ENCODE measurements around the gene ERAP2.
"Not testable (repeated sequence)": the region's sequence is repeated elsewhere in the genome, so short reads cannot be mapped to it uniquely, and the experiment has no call there.

Gene ERAP2

DNA sequence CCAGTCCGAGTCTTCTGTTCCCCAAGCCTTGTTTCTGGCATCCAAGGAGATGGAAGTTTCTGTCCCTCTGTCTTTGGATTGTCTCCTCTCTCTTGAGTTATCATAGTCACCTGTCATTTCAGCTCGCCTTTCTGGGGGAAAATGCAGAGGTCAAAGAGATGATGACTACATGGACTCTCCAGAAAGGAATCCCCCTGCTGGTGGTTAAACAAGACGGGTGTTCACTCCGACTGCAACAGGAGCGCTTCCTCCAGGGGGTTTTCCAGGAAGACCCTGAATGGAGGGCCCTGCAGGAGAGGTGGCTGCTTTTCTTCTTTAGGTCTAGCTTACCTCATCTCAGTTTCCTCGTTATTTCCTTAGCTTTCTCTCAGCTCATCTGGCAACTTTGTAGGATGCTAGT, 25.1 kb downstream of the ERAP2 start:
- no peak for DNase-seq (ENCODE audit: low read depth)

DNA sequence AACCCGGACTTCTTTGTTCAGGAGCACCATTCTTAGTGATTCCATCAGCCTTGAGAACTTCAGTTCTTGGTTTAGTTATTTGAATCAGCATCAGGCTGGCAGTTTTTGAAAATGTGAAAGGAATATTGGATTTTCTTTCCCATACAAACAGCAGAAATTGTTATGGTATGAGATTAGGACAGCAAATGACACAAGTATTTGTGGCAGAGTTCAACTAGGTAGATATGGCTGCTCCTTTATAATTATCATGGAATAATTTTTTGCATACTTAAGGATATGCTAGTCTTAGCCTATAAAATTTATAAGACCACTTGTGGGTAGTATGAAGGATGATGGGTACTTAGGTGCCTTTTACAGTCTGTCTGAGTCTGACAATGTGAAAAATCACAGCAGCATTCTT, 25.5 kb downstream of the ERAP2 start:
- no peak for DNase-seq (ENCODE audit: low read depth)

DNA sequence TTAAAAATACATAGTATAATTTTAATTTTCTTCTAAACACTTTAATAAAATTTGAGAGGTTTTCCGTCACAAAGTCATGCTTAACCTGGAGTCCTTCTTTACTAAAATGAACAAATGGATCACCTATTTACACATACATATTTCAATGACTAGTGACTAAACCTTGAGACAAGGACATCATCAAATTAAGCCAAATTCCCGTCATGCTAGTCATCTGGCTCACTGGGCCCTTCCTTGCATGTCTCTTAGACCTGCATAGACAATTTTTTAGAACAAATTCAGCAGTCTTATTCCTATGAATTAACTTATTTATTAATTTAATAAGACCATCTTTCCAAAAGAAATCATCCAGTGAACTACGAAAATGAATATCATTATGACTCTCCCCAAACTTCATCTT, 26.6 kb downstream of the ERAP2 start:
- no peak for DNase-seq (ENCODE audit: low read depth)

DNA sequence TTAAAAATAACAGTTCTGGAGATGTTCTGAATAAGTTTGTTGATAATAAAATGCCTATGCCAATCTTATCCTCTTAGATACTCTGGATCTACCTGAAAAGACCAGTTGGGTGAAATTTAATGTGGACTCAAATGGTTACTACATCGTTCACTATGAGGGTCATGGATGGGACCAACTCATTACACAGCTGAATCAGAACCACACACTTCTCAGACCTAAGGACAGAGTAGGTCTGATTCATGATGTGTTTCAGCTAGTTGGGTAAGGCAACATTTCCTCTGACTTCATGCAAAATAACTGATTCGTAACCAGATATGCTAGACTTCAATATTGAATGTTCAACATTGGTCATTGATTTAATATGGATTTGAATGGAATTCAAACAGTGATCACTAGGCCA, 27.0 kb downstream of the ERAP2 start:
- no peak for DNase-seq (ENCODE audit: low read depth)

DNA sequence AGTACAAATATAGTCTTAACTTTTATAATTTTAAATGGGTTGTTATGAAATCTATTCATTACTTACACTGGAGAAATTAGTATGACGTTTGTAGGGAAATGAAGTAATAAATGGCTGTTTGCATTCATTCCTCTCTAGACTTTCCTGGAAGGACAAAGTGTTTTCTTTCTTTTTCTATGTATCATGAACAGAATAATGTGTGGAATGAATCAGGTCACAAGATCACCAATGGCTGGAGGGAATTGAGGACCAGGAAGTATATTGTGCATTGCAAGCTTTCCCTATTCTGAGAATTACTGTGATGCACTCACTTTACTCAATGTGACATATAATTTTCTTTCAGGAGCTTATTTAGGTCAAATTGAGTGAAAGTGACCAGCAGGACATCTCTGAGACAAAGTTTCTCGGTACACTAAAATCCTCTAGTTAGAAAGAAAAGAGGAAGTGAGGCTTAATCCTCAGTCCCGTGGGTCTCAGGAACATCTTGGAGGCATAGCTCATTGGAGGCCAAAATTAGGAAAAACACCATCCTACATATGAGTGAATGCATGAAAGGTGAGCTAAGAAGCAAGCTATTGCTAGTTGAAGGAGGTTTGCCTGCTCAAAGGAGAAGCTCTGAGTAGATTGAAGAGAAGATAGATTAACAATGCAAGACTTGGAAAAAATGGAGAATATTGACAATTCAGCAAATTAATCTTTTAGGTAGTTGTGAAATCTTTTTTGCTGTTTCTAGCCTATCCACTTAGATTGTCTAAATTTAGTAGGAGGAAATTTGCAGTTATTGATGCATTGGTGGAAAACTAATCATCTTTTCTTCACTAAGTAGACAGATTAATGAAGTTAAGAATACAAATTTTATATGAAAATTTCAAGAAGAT, 28.0 kb downstream of the ERAP2 start:
- DNase-seq (ENCODE audit: low read depth): no peak

DNA sequence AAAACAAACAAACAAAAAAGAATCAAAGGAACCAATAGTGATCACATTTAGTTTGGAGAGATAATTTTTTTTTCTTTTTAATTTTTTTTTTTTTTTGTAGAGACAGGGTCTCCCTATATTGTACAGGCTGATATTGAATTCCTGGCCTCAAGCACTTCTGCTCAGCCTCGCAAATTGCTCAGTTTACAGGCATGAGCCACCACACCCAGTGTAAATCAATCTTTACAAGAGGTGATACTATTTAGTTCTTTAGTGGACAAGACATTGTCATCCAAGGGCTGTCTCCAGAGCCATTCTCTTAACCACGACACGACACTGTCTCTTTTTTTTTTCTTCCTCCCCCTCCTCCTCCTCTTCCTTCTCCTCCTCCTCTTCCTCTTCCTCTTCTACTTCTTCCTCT, 29.6 kb downstream of the ERAP2 start:
- DNase-seq (ENCODE audit: low read depth): no peak

DNA sequence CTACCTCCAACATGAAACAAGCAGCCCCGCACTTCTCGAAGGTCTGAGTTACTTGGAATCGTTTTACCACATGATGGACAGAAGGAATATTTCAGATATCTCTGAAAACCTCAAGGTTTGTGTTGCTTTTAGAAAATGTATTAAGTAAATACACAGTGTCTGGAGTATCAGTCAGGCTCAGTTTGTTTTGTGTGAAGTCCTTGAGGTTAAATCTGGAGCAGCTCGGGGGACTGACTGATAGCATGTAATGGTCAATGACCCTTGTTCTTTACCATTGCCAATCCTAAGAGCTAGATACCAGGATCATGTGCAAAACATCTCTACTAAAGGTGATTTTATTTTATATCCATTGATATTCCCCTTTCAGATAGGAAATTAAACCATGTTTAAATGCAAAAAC, 32.7 kb downstream of the ERAP2 start:
- DNase-seq (ENCODE audit: low read depth): no peak

DNA sequence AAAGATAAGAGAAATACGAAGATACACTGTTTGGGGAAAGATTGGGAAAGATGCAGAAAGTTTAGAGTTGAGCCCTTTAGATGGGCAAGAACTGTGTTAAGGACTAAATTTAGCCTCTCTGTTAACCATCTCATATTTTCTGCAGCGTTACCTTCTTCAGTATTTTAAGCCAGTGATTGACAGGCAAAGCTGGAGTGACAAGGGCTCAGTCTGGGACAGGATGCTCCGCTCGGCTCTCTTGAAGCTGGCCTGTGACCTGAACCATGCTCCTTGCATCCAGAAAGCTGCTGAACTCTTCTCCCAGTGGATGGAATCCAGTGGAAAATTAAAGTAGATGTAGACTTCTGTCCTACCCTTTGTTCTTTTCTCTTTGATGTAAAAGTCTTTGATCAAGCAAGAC, 33.1 kb downstream of the ERAP2 start:
- DNase-seq (ENCODE audit: low read depth): no peak

DNA sequence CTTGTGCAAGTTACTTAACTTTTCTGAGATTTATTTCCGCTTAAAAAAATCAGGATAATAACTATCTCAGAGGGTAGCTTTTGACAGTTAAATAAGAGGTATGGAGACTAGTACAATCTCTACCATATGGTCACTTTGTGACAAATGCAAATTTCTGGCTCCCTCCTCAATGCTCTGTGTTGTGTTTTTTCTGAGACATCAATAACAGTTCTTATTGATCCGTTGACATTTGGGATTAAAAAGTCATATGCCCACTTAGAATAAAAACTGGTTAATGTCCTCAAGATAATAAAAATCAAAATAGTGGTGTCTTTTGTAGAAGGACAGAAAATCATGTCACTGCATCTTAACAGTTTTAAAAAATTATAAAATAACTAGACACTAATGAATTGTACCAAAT, 34.8 kb downstream of the ERAP2 start:
- DNase-seq (ENCODE audit: low read depth): no peak

DNA sequence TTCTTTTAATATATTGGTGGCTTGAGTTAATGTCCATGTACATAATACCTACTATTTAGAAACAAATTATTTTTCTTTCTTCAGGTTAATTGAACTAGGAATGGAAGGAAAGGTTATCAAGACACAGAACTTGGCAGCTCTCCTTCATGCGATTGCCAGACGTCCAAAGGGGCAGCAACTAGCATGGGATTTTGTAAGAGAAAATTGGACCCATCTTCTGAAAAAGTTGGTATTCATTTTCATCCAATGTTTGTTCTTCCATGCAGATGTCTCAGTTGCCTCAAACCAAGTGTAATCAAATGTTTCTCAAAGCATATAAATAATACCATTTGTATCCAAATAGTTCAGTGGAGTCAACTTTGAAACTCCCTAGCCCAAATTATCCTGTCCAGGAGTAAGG, 36.9 kb downstream of the ERAP2 start:
- no peak for DNase-seq (ENCODE audit: low read depth)

DNA sequence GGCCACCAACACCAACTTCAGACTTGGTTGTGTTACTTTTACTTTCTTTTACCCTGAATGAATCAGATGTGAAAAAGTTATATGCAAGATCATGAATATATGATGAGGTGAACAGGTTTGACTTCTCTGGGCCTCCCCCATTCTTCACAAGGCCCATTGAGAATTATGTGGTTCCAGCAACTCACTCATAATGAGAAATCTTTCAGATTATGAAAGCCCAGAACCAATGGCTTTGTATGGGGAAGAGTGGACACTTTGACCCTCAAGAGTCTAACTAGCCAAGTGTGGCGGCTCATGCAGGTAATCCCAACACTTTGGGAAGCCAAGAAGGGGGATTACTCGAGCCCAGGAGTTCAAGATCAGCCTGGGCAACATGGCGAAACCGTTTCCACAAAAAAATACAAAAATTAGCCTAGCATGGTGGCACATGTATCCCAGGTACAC, 43.5 kb downstream of the ERAP2 start:
- DNase-seq (ENCODE audit: low read depth): no peak

DNA sequence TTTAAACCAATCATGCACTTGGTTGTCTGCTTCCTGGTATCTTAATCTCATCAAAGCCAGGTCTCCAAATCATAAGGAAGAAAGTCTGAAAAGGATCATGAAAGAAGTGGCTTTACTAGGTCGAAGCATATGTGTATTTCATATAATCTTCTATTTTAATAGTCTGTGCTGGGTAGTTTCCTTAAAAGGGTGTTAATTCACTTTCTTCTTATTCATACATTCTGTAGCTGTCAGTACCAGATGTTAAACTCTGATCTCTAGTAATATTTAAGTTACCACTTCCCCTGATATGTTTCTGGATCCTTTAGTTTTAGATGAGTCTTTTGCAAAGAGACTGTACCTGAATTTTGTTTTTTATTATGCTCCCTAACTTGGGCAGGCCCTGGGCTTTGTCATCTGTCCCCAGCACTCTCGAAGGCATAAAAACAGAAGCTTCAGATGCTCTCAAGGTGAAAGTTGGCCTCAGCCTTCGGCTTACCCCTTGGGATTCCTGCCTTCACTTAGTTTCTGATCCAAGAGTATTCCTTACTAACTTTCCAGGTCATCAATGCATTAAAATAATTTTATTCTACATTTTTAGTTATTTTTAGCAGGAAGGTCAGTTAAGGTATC, 44.5 kb downstream of the ERAP2 start:
- no peak for DNase-seq (ENCODE audit: low read depth)

DNA sequence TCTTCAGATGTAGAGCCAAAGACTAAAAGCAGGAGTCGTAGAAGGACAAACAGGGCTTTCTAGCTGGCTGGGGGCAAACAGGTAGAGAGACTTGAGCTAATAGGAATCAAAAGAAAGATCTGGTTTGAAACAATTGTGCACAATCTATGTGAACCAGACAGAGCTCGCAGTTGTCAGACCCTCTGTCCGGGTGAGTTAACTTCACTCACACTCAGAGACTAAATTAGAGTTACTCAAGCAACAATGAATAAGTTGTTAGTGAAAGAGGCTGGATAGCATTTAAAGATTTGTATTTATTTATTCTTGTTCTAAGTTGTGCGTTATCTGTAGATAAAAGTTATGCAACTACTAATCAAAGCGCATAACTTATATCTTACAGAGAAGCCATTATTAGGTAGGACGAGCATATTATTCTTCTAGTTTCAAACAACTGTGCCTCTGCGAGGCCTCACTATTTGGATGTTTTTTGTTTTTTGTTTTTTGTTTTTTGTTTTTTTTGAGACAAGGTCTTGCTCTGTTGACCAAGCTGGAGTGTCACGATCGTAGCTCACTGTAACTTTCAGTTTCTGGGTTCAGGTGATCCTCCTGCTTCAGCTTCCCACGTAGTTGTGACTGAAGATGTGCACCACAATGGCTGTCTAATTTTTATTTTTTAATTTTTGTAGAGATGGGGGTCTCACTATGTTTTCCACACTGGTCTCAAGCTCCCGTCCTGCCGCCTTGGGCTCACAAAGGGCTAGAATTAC, 46.4 kb downstream of the ERAP2 start:
- DNase-seq (ENCODE audit: low read depth): no peak

DNA sequence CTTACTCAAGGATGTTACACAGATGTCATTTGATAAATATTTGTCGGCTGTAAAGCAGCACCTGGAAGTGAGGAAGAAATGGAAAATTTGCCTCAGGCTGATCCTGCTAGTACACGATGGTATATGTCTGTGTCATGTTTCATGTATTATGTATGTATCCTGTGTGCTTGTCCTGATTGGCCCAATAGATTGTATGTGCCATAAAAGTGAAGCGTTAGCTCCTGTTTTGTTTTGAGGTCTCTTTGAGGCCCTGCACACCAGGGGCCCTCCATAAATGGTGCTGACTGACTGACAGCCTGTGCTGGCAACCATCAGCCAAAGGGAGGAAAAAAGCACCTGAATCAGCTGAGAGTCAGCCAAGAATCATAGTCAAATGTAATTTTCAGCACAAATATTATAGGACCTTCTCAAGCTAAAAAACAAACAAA, 47.7 kb downstream of the ERAP2 start:
- no peak for DNase-seq (ENCODE audit: low read depth)

DNA sequence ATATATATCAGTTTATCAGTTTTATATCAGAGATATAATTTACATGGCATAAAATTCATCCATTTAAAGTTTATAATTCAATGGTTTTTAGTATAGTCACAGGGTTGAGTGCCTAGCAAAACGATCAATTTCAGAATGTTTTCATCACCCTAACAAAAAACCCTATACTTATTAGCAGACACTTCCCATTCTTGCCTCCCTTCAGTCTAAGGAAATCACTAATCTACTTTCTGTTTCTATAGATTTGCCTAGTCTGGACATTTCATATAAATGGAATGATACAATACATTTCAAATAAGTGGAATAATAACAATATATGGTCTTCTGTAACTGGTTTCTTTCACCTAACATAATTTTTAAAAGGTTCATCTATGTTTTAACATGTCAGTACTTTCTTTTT, 50.0 kb downstream of the ERAP2 start:
- DNase-seq (ENCODE audit: low read depth): no peak

DNA sequence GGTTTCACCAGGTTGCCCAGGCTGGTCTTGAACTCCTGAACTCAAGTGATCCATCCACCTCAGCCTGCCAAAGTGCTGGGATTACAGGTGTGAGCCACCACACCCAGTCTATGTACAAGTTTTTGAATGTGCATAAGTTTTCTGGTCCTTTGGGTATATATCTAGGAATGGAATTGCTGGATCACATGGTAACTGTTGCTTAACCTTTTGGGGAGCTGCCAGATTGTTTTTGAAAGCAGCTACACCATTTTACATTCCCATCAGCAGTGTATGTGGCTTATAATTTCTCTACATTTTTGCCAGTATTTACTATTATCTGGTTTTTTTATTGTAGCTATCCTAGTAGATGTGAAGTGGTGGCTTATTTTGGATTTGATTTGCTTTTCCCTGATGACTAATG, 50.7 kb downstream of the ERAP2 start:
- no peak for DNase-seq (ENCODE audit: low read depth)

DNA sequence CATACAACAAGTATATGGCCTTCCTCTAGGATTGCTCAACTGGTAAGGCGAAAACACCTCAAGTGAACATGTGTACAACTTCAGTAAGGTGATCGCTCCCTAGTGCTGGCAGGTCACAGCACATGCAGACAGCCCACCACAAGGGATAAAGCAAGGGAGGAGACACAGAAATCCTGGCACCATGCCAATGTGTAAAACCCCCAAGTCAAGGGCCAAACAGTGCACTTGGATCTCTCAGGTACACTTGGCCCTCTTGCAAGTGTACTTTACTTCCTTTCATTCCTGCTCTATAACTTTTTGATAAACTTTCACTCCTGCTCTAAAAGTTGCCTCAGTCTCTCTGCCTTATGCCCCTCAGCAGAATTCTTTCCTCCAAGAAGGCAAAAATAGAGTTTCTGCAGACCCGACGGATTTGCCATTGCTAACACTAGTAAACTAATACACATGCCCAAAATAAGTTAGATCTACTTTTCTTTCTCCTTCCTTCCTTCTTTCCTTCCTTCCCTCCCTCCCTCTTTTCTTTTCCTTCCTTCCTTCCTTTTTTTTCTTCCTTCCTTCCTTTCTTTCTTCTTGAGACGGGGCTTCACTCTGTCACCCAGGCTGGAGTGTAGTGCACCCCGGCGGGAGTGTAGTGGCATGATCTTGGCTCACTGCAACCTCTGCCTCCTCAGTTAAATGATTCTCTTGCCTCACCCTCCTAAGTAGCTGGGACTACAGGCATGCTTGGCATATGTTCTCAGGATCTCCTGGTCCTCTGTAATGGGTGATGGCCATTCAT, 52.8 kb downstream of the ERAP2 start:
- DNase-seq (ENCODE audit: low read depth): no peak

DNA sequence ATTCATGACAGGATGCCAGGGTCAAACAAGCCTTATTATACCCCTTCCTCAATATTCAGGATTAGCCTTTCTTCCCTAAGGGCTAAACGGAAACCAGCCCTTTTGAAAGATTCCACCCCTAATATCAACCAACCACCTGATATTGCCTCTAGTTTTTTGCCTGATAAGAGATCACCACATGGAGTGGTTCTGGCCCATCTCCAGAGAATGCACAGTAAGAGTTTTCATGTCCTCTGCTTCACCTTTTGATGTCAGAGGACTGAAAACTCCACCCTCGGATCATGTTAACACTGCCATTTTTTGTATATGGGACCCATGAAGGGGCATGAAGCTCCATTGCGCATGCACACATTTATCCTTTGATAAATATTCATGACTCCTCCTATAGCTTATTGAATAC, 53.8 kb downstream of the ERAP2 start:
- DNase-seq (ENCODE audit: low read depth): no peak

DNA sequence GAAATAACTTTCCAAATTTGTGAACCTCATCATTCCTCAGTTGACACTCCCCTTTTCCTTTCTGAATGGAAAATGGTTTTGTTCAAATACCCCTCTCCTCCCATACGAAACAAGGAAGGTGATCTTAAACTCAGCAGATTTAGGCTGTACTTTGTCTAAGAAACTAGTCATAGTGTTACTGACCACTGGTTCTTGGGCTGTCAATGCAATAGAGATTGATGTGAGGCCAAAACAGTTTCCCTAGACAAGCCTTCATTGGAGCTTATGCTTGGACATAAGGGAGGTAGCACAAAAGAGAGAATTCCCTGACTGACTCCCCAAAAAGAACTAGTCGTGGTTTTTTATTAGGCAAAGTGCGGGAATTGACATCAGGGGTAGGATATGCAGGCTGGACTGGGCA, 54.3 kb downstream of the ERAP2 start:
- no peak for DNase-seq (ENCODE audit: low read depth)

DNA sequence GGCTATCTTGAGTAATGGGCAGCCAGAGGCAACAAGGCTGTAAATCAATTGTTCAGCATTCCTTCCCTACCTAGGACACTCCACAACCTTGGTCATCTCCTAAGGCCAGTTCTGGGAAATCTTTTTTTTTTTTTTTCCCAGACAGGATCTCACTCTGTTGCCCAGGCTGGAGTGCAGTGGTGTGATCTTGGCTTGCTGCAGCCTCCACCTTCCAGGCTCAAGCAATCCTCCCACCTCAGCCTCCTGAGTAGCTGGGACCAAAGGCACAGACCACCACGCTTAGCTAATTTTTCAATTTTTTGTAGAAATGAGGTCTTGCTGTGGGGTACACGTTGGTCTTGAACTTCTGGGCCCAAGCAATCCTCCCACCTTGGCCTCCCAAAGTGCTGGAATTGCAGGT, 54.7 kb downstream of the ERAP2 start:
- not testable (repeated sequence) for DNase-seq (ENCODE audit: low read depth)

DNA sequence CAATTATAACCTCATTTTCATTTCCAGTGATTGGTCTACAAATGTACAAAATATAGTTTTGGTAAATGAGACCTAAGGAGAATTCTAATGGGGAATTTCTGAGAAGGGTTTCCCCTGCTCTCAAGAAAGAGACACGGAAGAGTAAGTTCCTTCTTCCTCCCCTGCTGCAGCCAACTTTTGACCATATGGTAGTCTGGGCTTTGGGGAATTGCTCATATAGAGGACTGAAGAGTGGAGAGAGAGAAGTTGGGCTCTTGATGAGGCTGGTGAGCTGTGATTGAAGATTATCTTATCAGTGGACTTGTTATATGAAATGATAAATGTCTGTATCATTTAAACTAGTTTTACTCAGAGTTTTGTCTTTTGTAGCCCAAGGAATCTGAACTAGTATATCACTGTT, 55.3 kb downstream of the ERAP2 start:
- no peak for DNase-seq (ENCODE audit: low read depth)

DNA sequence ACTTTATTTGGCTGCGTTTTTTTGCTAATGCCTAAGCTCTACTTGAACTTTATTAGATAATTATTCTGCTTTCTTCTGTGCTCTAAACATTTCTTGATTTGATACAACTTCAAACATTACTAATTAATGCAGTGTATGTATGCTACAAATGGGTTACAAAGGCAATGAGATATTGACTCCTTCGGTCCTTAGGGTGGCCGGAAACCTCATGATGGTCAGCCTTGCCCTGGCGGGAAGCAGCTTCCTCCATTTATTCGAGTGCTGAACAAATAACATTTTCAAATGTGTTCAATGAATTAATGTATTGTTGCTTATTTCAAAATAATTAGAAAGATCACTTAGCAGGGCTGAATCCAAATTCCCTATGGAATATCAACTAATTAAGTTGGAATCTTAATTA, 55.7 kb downstream of the ERAP2 start:
- DNase-seq (ENCODE audit: low read depth): no peak
